GM18867 (cell line): Measurements from ENCODE around the gene LMBR1L.

Experiments used
- ATAC-seq: cut with Tn5 transposase; IDR thresholded peaks from one replicate; pipeline ENCODE4 v1.9.1; 2021; ENCODE audit warnings: mild to moderate bottlenecking, moderate library complexity; ENCODE audit not compliant: unreplicated experiment

Gene LMBR1L

DNA sequence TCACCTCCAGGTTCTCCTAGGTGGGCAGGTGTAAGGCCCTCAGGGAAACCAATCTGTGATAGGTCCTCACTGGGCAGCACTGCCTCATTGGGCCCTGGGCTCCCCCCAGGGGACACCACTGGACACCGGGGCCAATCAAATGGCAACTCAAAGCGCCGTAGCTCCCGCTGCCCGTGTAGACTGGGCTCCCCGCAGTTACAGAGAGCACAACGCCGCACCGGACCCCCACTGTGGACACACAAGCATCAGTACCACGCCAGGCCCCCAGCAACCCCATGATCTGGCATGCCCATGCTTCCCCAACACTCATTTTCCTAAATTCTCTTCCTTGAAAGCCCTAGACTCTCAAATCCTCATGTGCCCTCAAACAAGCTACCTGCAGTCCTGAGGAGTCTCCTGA, 56.1 kb downstream of the LMBR1L start:
- no peak for ATAC-seq

GRCh38 chr12:49054096-49054495, 56.6 kb downstream of the LMBR1L start:
- ATAC-seq: no peak

GRCh38 chr12:49052451-49053208, 58.0 kb downstream of the LMBR1L start:
- no peak for ATAC-seq

GRCh38 chr12:49051777-49052438, 58.7 kb downstream of the LMBR1L start:
- no peak for ATAC-seq

DNA sequence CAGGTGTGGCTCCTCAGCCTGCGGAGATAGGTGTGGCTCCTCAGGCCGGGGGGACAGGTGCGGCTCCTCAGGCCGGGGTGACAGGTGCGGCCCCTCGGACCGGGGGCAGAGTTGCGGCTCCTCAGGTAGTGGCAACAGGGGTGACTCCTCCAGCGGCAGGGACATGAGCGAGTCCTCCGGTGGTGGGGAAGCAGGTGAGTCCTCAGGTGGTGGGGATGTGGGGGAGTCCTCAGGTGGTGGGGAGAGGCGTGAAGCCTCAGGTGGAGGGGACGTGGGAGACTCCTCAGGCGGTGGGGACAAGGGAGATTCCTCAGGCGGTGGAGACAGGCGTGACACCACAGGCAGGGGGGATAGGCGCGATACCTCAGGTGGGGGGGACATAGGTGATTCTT, 59.3 kb downstream of the LMBR1L start:
- ATAC-seq: no peak

- ATAC-seq: no peak
Observed at GRCh38 chr12:49050507-49051372, 59.9 kb downstream of the LMBR1L start.

GRCh38 chr12:49049566-49050224, 61.0 kb downstream of the LMBR1L start:
- ATAC-seq: no peak

GRCh38 chr12:49048953-49049352, 61.7 kb downstream of the LMBR1L start:
- ATAC-seq: no peak
